AG04449 (cell line): ENCODE results near the gene ATP13A3.

Experiments
- CTCF ChIA-PET: fragments of 350-600 bp; formaldehyde crosslinking; extraction: SDS; loops from one replicate; lab custom pipeline; 2021; ENCODE audit warnings: antibody characterized with exemption; lab: Yijun Ruan, JAX
- POLR2A ChIA-PET: fragments of 400-600, 350-600 bp; formaldehyde crosslinking; extraction: SDS; loops from one replicate; lab custom pipeline; 2020; ENCODE audit warnings: antibody characterized with exemption, inconsistent platforms; lab: Yijun Ruan, JAX
- DNase-seq: peaks from one replicate; pipeline ENCODE4 v3.0.0-alpha.2; 2010; ENCODE audit warnings: low read depth, low spot score
- H3K4me3 ChIP-seq: 2 replicates; pipeline ENCODE4 v1.5.1; 2011; ENCODE audit warnings: low read depth, mild to moderate bottlenecking, control low read depth, low read length
- CTCF ChIP-seq: IDR thresholded peaks from one replicate; pipeline ENCODE4 v1.5.1; 2011; ENCODE audit warnings: mild to moderate bottlenecking, moderate library complexity, low read length, control low read depth, inconsistent platforms; ENCODE audit not compliant: insufficient read depth; ENCODE audit errors: missing control alignments

ATP13A3 gene

GRCh38 chr3:194407423-194407822 lies 79.4 kb downstream of the ATP13A3 start:
- DNase-seq: no peak
- no peak overlapping the region for H3K4me3 ChIP-seq
- TF ChIP-seq CTCF: no peak
- ChIA-PET CTCF (interaction anchor here (0.9 to 8.7 kb wide), 7 partner anchors 10 to 226 kb away, joined by 3 to 220 read pairs (median 7); partner anchors contain the start of gene TMEM44), POLR2A (no interaction called here)

DNA sequence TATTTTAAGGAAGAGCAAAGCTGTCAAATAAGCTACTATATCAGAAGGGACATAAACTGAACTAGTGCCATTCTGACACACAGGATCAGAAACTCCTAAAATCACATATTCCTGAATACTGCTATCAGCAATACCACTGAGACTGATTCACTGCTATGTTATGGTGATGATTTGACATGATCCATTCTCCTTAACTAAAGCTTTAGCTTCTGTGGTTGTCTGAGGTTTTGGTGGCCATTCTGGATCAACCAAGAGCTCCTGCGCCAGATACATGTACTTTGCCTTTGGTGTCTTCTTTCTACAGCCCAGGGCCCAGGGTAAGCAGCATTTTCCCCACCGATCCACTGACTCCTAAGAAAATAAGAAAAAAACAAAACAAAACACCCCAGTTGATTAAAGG lies 81.0 kb downstream of the ATP13A3 start:
- no peak for DNase-seq
- ChIA-PET POLR2A (no interaction called here), CTCF (interaction anchor here (0.8 to 8.7 kb wide), 16 partner anchors 9 to 744 kb away, joined by 3 to 220 read pairs (median 4); partner anchors contain the start of gene TMEM44)
- H3K4me3 ChIP-seq: no peak overlapping the region
- TF ChIP-seq CTCF: no peak

GRCh38 chr3:194404365-194405140 lies 82.2 kb downstream of the ATP13A3 start:
- no peak for DNase-seq
- TF ChIP-seq CTCF: peak; percentile 42
- ChIA-PET POLR2A (no interaction called here), CTCF (interaction anchor here (0.9 to 8.7 kb wide), 18 partner anchors 8 to 190 kb away, joined by 3 to 220 read pairs (median 6); partner anchors contain the start of gene CPN2)
- H3K4me3 ChIP-seq: no peak overlapping the region

- H3K4me3 ChIP-seq: no peak overlapping the region
- no peak for TF ChIP-seq CTCF
- no peak for DNase-seq
- POLR2A ChIA-PET: no interaction called here
- CTCF ChIA-PET: interaction anchor here (0.8 to 8.7 kb wide), 10 partner anchors 11 to 621 kb away, joined by 3 to 220 read pairs (median 5); no protein-coding TSS in a partner anchor
Measured at GRCh38 chr3:194401868-194402329, 84.9 kb downstream of the ATP13A3 start.

GRCh38 chr3:194401346-194401745 lies 85.5 kb downstream of the ATP13A3 start:
- TF ChIP-seq CTCF: no peak
- DNase-seq: no peak
- CTCF ChIA-PET: interaction anchor here (0.8 to 8.7 kb wide), 5 partner anchors 13 to 67 kb away, joined by 3 to 220 read pairs (median 3); no protein-coding TSS in a partner anchor
- POLR2A ChIA-PET: no interaction called here
- H3K4me3 ChIP-seq: no peak overlapping the region

GRCh38 chr3:194399874-194400411 lies 86.9 kb downstream of the ATP13A3 start:
- CTCF ChIA-PET: interaction anchor here (1.2 to 8.5 kb wide), 8 partner anchors 14 to 84 kb away, joined by 4 to 186 read pairs (median 6); no protein-coding TSS in a partner anchor
- DNase-seq: no peak
- POLR2A ChIA-PET: no interaction called here
- TF ChIP-seq CTCF: no peak
- no peak overlapping the region for H3K4me3 ChIP-seq
